HG02852 (cell line): ENCODE results near the gene FURIN.
A peak's percentile ranks its signal among the peaks of the same experiment; 100 is the strongest.

Source experiments
- ATAC-seq: cut with Tn5 transposase; IDR thresholded peaks from one replicate; pipeline ENCODE4 v1.9.1; 2021; ENCODE audit warnings: mild to moderate bottlenecking, moderate library complexity; ENCODE audit not compliant: unreplicated experiment

Gene FURIN

DNA sequence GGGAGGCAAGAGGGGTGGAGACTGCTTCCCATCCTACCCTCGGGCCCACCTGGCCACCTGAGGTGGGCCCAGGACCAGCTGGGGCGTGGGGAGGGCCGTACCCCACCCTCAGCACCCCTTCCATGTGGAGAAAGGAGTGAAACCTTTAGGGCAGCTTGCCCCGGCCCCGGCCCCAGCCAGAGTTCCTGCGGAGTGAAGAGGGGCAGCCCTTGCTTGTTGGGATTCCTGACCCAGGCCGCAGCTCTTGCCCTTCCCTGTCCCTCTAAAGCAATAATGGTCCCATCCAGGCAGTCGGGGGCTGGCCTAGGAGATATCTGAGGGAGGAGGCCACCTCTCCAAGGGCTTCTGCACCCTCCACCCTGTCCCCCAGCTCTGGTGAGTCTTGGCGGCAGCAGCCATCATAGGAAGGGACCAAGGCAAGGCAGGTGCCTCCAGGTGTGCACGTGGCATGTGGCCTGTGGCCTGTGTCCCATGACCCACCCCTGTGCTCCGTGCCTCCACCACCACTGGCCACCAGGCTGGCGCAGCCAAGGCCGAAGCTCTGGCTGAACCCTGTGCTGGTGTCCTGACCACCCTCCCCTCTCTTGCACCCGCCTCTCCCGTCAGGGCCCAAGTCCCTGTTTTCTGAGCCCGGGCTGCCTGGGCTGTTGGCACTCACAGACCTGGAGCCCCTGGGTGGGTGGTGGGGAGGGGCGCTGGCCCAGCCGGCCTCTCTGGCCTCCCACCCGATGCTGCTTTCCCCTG, 13.8 kb downstream of the FURIN start:
- ATAC-seq: no peak

DNA sequence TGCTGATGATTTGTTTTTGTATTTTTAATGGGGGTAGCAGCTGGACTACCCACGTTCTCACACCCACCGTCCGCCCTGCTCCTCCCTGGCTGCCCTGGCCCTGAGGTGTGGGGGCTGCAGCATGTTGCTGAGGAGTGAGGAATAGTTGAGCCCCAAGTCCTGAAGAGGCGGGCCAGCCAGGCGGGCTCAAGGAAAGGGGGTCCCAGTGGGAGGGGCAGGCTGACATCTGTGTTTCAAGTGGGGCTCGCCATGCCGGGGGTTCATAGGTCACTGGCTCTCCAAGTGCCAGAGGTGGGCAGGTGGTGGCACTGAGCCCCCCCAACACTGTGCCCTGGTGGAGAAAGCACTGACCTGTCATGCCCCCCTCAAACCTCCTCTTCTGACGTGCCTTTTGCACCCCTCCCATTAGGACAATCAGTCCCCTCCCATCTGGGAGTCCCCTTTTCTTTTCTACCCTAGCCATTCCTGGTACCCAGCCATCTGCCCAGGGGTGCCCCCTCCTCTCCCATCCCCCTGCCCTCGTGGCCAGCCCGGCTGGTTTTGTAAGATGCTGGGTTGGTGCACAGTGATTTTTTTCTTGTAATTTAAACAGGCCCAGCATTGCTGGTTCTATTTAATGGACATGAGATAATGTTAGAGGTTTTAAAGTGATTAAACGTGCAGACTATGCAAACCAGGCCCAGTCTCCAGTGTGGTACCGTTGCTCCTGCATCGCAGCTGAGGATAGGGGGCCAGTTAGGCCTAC, 14.6 kb downstream of the FURIN start:
- no peak for ATAC-seq

GRCh38 chr15:90883526-90883975, 15.2 kb downstream of the FURIN start:
- no peak for ATAC-seq

DNA sequence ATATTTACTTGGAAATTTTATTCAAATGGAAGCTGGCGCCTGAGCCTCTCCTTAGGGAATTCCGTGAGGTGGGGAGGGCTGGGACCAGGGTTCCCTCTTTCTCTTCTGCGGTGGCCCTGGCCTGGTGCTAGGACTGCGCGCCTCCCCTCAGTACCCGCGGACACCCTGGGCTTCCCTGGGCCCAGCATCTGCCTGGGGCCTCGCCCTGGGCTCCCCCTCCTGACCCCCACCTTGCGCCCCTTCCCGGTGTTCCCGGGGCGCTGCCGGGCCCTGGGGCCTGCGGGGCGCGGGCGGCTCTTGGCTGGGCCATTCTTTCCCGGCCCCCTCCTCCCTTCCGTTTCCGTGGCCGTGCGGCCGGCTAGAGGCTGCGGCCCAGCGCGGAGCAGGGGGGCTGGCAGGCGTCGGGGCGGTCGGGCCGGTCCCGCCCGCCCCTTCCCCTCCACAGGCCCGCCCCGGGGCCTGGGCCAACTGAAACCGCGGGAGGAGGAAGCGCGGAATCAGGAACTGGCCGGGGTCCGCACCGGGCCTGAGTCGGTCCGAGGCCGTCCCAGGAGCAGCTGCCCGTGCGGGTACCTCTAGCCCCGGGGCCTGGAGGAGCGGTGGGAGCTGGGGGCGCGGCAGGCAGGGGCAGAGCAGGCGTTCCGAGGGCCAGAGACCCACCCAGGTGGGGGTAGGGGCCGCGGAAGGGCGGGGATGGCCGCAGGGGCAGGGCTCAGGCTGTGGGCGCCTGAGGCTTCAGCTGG, 15.8 kb downstream of the FURIN start, which contains the start of gene FES:
TSS of gene FES (plus strand) at position 529 of the 743 bp plus-strand sequence. CDS start 542 bp downstream, outside the sequence.
- no peak for ATAC-seq

- ATAC-seq: no peak
Observed at GRCh38 chr15:90884719-90885431, 16.5 kb downstream of the FURIN start.

DNA sequence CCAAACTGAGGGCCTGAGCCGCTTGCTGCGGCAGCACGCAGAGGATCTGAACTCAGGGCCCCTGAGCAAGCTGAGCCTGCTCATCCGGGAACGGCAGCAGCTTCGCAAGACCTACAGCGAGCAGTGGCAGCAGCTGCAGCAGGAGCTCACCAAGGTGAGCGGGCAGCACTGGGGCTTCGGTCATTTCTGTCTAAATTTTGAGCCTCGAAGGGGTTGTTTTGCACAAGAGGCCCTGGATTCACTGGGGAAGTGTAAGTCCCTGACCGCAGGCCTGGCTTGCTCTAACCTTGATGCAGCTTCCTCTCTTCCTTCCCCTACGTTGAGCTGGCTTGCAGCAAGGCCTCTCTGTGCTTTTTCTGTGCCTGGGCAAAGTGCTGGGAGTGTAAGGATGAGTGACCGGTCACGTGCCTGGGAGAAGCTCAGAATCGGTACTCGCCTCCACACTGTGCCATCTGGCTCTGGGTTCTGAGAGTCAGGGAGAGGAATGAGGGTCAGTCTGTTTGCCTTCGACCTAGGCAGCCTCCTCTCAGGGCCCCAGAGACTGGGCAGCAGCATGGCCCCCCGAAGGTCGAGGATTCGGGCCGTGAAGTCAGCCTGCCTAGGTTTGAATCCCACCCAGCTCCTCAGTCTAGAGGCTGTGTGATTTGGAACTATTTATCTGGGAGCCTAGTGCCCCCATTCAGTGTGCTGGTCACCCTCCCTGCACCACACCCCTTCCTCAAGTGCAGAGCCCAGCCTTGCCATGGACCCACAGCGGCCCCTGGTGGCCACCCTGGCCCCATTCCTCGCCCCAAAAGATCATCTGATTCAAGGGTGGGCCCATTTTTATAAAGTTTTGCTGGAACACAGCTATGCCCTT, 17.3 kb downstream of the FURIN start:
- ATAC-seq: peak; percentile 36

- ATAC-seq: no peak
Observed at GRCh38 chr15:90886291-90886614, 17.9 kb downstream of the FURIN start.

DNA sequence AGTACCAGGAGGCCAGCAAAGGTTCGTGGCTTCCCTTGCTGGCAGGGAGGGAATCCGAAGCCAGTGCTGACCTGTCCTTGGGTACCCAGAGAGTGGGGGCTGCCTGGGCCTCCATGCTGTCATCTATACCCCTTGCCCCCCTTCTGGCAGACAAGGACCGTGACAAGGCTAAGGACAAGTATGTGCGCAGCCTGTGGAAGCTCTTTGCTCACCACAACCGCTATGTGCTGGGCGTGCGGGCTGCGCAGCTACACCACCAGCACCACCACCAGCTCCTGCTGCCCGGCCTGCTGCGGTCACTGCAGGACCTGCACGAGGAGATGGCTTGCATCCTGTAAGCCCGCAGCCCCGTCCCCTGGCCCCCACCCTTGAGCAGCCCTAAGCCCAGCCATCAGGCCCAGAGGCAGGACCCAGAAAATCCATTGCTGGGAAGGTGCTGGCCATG, 18.7 kb downstream of the FURIN start:
- no peak for ATAC-seq

- no peak for ATAC-seq
Observed at GRCh38 chr15:90889313-90889730, 20.9 kb downstream of the FURIN start.

DNA sequence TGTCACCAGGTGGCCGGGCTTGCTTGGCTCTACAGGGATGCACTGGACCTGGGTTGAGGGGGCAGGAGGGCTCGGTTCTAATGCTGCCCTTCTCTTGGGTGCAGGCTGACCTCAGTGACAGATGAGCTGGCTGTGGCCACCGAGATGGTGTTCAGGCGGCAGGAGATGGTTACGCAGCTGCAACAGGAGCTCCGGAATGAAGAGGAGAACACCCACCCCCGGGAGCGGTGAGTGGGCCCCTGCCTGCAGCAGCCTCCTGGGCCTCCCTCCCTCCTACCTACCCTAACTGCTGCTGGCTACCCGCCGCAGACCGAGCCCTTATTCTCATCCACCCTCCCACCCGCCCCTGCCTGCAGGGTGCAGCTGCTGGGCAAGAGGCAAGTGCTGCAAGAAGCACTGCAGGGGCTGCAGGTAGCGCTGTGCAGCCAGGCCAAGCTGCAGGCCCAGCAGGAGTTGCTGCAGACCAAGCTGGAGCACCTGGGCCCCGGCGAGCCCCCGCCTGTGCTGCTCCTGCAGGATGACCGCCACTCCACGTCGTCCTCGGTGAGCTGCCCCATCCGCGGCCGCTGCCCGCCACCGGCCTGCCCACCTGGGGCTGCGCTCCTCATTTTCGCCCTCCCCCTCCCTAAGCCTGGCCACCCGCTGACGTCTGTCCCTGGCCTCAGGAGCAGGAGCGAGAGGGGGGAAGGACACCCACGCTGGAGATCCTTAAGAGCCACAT, 21.5 kb downstream of the FURIN start:
- ATAC-seq: no peak

DNA sequence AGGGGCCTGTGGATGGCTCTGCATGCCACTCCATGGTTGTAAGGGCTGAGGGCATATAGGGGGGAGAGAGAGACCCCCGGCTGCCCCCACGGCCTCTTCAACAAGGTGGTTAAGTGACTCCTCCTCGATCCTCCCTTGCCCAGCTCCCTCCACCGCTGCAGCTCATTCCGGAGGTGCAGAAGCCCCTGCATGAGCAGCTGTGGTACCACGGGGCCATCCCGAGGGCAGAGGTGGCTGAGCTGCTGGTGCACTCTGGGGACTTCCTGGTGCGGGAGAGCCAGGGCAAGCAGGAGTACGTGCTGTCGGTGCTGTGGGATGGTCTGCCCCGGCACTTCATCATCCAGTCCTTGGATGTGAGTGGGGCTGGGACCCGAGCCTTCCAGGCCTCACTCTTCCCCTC, 22.5 kb downstream of the FURIN start:
- ATAC-seq: no peak

DNA sequence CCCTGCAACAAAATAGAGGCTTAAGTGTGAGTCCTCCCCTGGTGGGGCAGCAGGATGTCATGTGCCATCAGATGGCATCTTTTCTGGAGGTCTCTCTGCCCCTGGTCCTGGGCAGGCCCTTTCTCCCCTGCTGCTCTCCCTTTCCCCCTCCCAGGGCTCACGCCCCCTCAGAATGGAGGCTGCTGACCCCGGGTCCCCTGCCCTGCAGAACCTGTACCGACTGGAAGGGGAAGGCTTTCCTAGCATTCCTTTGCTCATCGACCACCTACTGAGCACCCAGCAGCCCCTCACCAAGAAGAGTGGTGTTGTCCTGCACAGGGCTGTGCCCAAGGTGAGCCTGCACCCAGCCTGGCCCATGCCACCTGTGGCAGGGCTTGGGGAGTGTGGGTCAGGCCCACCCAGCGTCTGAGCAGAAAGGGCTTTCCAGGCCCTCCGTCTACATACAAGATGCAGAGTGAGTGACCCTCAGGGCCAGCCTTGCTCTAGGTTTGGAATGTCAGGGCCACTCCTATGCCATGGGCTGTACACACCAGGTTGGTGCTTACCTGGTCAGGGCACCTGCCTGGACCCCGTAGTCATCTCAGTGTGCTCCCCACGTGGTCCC, 23.1 kb downstream of the FURIN start:
- ATAC-seq: no peak

GRCh38 chr15:90892023-90892422, 23.6 kb downstream of the FURIN start:
- no peak for ATAC-seq

DNA sequence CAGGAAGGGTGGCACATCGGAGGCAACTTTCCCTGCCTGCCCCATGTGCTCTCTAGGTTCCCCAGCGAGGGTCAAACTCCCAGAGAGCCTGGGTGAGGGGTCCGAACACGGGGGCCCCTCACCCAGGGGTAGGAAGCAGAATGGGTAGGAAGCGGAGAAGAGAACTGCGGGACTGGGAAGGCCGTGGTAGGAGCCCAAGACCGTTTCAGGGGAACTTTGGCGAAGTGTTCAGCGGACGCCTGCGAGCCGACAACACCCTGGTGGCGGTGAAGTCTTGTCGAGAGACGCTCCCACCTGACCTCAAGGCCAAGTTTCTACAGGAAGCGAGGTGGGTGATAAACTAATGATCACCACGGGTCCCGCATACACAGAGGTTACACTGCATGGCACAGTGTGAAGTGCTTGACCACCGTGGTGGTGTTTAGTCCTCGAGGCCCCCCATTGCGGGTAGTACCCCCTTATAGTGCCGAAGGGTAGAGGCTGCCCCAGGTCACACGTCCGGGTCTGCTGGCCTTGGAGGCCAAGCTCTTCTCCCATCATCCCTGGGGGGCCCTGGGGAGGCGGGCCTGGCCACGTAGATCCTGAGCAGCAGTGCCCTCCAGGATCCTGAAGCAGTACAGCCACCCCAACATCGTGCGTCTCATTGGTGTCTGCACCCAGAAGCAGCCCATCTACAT, 24.2 kb downstream of the FURIN start:
- no peak for ATAC-seq

DNA sequence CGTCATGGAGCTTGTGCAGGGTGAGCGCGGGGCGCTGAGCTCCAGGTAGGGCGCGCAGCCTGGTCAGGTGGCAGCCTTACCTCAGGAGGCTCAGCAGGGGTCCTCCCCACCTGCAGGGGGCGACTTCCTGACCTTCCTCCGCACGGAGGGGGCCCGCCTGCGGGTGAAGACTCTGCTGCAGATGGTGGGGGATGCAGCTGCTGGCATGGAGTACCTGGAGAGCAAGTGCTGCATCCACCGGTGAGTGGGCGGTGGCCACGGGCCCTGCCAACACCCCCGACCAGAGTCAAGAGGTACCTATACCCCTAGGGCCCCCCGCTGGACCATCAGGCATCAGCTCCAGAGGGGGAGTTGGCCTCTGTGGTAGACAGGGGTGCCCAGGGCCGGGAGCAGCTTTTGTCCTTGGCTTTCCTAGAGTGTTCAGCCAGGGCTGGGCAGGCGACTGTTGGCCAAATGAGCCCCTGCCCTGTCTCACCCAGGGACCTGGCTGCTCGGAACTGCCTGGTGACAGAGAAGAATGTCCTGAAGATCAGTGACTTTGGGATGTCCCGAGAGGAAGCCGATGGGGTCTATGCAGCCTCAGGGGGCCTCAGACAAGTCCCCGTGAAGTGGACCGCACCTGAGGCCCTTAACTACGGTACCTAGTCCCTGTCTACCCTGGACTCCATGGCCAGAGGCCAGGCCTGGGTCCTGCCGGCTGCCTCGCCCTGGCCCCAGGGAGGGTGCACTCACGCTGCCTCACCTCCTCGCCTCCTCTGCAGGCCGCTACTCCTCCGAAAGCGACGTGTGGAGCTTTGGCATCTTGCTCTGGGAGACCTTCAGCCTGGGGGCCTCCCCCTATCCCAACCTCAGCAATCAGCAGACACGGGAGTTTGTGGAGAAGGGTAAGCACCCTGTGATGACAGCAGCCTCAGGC, 25.0 kb downstream of the FURIN start:
- ATAC-seq: no peak

DNA sequence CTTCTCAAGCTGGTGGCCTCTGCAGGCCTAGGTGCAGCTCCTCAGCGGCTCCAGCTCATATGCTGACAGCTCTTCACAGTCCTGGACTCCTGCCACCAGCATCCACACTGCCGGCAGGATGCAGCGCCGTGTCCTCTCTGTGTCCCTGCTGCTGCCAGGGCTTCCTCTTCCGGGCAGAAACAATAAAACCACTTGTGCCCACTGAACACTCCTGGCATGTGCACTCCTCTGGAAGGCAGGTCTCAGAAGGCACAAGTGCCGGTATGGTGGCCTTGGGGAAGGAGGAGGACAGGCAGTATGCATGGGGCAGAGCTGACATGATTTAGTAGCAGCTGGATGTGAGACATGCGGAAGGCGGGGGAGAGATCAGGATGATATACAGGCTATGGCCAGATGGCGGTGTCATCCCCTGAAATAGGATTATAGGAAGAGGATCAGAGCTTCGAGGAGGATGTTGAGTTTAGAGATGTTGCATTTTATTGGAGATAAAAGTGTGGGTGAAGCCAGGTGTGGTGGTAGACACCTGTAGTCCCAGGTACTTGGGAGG, 27.3 kb downstream of the FURIN start:
- ATAC-seq: no peak

DNA sequence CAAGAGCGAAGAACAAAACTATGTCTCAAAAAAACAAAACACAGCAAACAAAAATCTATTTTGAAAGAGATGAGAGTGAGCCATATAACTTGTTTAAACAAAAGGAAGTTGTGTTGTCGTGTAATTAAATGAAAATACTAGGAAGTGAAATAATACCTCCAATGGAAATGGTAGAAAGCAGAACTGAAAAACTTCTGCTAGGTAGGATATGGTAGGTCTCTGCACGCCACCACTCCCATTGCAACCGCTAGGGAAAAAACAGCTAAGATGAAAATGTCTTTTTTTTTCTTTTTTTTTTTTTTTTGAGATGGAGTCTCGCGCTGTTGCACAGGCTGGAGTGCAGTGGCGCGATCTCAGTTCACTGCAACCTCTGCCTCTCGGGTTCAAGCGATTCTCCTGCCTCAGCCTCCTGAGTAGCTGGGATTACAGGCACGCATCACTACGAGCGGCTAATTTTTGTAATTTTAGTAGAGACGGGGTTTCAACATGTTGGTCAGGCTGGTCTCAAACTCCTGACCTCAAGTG, 28.8 kb downstream of the FURIN start:
- peak; percentile 61 for ATAC-seq
